ENCODE measurements around the gene BCAP29.

BCAP29 gene

GRCh38 chr7:107551936-107552335 lies 28.1 kb upstream of the BCAP29 start:
- Histone ChIP-seq H3K27ac (ENCODE audit: extremely low read depth, low read depth, low read length) (no peak overlapping the region), H3K36me3 (ENCODE audit: control insufficient read depth in 2 of 2, insufficient read depth in 1 of 2, low read length in 2 of 2) (peaks cover 19 to 34% of the 10 kb centered on the region in 2 experiments), H3K4me1 (ENCODE audit: control insufficient read depth, insufficient read depth, low read length) (no peaks in the 10 kb centered on the region), H3K4me3 (ENCODE audit: low read depth, low read length) (no peak overlapping the region), H3K9me3 (ENCODE audit: control insufficient read depth, insufficient read depth, low read depth, low read length) (no peaks in the 10 kb centered on the region)
- POLR2A ChIA-PET: no interaction called here
- CTCF ChIA-PET: interaction anchor here (0.6 to 1.0 kb wide), 2 partner anchors 70 to 323 kb away, joined by 3 read pairs; no protein-coding TSS in a partner anchor
- no peak for TF ChIP-seq ZNF610 (tag by site-specific recombination; IDR thresholded peaks at IDR 0.05; ENCODE audit: borderline replicate concordance)
- no peak for TF ChIP-seq ZNF211 (tag by site-specific recombination; IDR thresholded peaks at IDR 0.05; ENCODE audit: low read depth)
- TF ChIP-seq ZNF624 (tag by site-specific recombination; IDR thresholded peaks at IDR 0.05): no peak
- TF ChIP-seq ZNF621 (tag by site-specific recombination; IDR thresholded peaks at IDR 0.05): no peak
- TF ChIP-seq ZBTB26 (tag by site-specific recombination; optimal IDR thresholded peaks at IDR 0.05): no peak
- TF ChIP-seq SCRT2 (tag by site-specific recombination; IDR thresholded peaks at IDR 0.05): no peak
- no peak for TF ChIP-seq ZBTB7A (tag by site-specific recombination; IDR thresholded peaks at IDR 0.05; ENCODE audit: low read depth)
- TF ChIP-seq ZNF221 (tag by site-specific recombination; IDR thresholded peaks at IDR 0.05; ENCODE audit: borderline replicate concordance): no peak
- TF ChIP-seq ZNF514 (tag by site-specific recombination; IDR thresholded peaks at IDR 0.05): no peak
- no peak for TF ChIP-seq ZNF629 (tag by site-specific recombination; IDR thresholded peaks at IDR 0.05)
- no peak for TF ChIP-seq ZNF701 (tag by site-specific recombination; IDR thresholded peaks at IDR 0.05)
- TF ChIP-seq ZSCAN16 (tag by site-specific recombination; IDR thresholded peaks at IDR 0.05): no peak
- TF ChIP-seq ZNF837 (tag by site-specific recombination; IDR thresholded peaks at IDR 0.05): no peak

GRCh38 chr7:107555893-107556292 lies 24.2 kb upstream of the BCAP29 start:
- TF ChIP-seq ZNF626 (tag by site-specific recombination; IDR thresholded peaks at IDR 0.05): no peak
- Histone ChIP-seq H3K9me3 (ENCODE audit: control insufficient read depth, insufficient read depth, low read depth, low read length) (no peaks in the 10 kb centered on the region), H3K4me3 (ENCODE audit: low read depth, low read length) (no peak overlapping the region), H3K36me3 (ENCODE audit: control insufficient read depth in 2 of 2, insufficient read depth in 1 of 2, low read length in 2 of 2) (peaks cover 17 to 39% of the 10 kb centered on the region in 2 experiments), H3K27ac (ENCODE audit: extremely low read depth, low read depth, low read length) (no peak overlapping the region), H3K4me1 (ENCODE audit: control insufficient read depth, insufficient read depth, low read length) (no peaks in the 10 kb centered on the region)
- POLR2A ChIA-PET: no interaction called here
- CTCF ChIA-PET: interaction anchor here (1.0 kb wide), 1 partner anchor 169 kb away, joined by 3 read pairs; no protein-coding TSS in a partner anchor

- Histone ChIP-seq H3K36me3 (ENCODE audit: control insufficient read depth in 2 of 2, insufficient read depth in 1 of 2, low read length in 2 of 2) (peaks cover 6 to 24% of the 10 kb centered on the region in 2 experiments), H3K4me1 (ENCODE audit: control insufficient read depth, insufficient read depth, low read length) (no peaks in the 10 kb centered on the region; the same call in 1 of the 2 replicates), H3K4me3 (ENCODE audit: low read depth, low read length) (no peak overlapping the region), H3K9me3 (ENCODE audit: control insufficient read depth, insufficient read depth, low read depth, low read length) (no peaks in the 10 kb centered on the region), H3K27ac (ENCODE audit: extremely low read depth, low read depth, low read length) (no peak overlapping the region)
- CTCF ChIA-PET: no interaction called here
- POLR2A ChIA-PET: no interaction called here
- TF ChIP-seq RBAK (tag by site-specific recombination; IDR thresholded peaks at IDR 0.05): no peak
- TF ChIP-seq ZNF660 (tag by site-specific recombination; IDR thresholded peaks at IDR 0.05): no peak
- TF ChIP-seq ZNF664 (tag by site-specific recombination; IDR thresholded peaks at IDR 0.05): peak; percentile 87
- TF ChIP-seq PRDM1 (tag by site-specific recombination; IDR thresholded peaks at IDR 0.05): no peak
- TF ChIP-seq ZNF658 (tag by site-specific recombination; IDR thresholded peaks at IDR 0.05): no peak
- peak; percentile 85; the same call in 1 of the 2 replicates for TF ChIP-seq ZNF112 (tag by site-specific recombination; IDR thresholded peaks at IDR 0.05)
- TF ChIP-seq ZNF184 (tag by site-specific recombination; IDR thresholded peaks at IDR 0.05): no peak
Measured at GRCh38 chr7:107559864-107560263, 20.2 kb upstream of the BCAP29 start.

Measured in HEK293 (cell line).